GM12878 (cell line): Measurements from ENCODE around the gene OR2T11.
"Not testable (repeated sequence)": the region's sequence is repeated elsewhere in the genome, so short reads cannot be mapped to it uniquely, and the experiment has no call there.

Experiments
- BCL11A ChIP-seq: IDR thresholded peaks from 2 replicates; pipeline ENCODE4 v1.6.1; 2011; ENCODE audit warnings: low read depth, low read length
- BHLHE40 ChIP-seq, 2 experiments: fragments of 450-650 bp in 1 of 2; IDR thresholded peaks; 2 replicates each; pipeline ENCODE4 v1.6.1; 2011 to 2017; ENCODE audit warnings: low read depth in 2 of 2, borderline replicate concordance in 1 of 2, improper control_type of control experiment in 1 of 2, low read length in 1 of 2, mild to moderate bottlenecking in 1 of 2
- CREB1 ChIP-seq: IDR thresholded peaks from 2 replicates; pipeline ENCODE4 v1.6.1; 2012; ENCODE audit warnings: low read depth, mild to moderate bottlenecking, inconsistent platforms
- EGR1 ChIP-seq, 2 experiments: IDR thresholded peaks; 1 replicate in 1 of 2; 2 replicates in 1 of 2; pipeline ENCODE4 v1.6.1; 2011 to 2012; ENCODE audit warnings: low read depth in 2 of 2, low read length in 2 of 2, borderline replicate concordance in 1 of 2, mild to moderate bottlenecking in 1 of 2, moderate library complexity in 1 of 2
- MYC ChIP-seq: IDR thresholded peaks from 2 replicates; pipeline ENCODE4 v1.6.1; 2011; ENCODE audit warnings: mild to moderate bottlenecking, low read length, moderate library complexity, inconsistent platforms; ENCODE audit not compliant: insufficient read depth, insufficient replicate concordance, insufficient read length, severe bottlenecking
- NFYB ChIP-seq: IDR thresholded peaks from 2 replicates; pipeline ENCODE4 v1.6.1; 2011; ENCODE audit warnings: low read depth, mild to moderate bottlenecking, low read length, improper control_type of control experiment, moderate library complexity; ENCODE audit not compliant: insufficient read depth
- NRF1 ChIP-seq: conservative IDR thresholded peaks from 2 replicates; pipeline ENCODE4 v1.6.1; 2011; ENCODE audit warnings: mild to moderate bottlenecking, low read depth, low read length, improper control_type of control experiment
- POLR2AphosphoS5 ChIP-seq: IDR thresholded peaks from 2 replicates; pipeline ENCODE4 v1.6.1; 2011; ENCODE audit warnings: mild to moderate bottlenecking, low read length, inconsistent platforms
- RCOR1 ChIP-seq: conservative IDR thresholded peaks from 2 replicates; pipeline ENCODE4 v1.6.1; 2012; ENCODE audit warnings: low read depth, low read length, improper control_type of control experiment
- TF ChIP-seq, protein P1 (sequence below): IDR thresholded peaks from 2 replicates; pipeline ENCODE4 v1.6.1; 2012; ENCODE audit warnings: low read depth, low read length, improper control_type of control experiment
- TF ChIP-seq, protein P2 (sequence below): IDR thresholded peaks from 2 replicates; pipeline ENCODE4 v1.6.1; 2011; ENCODE audit warnings: low read depth, low read length, improper control_type of control experiment, borderline replicate concordance
- TF ChIP-seq, protein P3 (sequence below), 3 experiments: IDR thresholded peaks in 2 of 3; conservative IDR thresholded peaks in 1 of 3; 2 replicates each; pipeline ENCODE4 v1.5.1; 2011; ENCODE audit warnings: low read depth in 3 of 3, low read length in 3 of 3, mild to moderate bottlenecking in 3 of 3, control low read depth in 2 of 3, moderate library complexity in 2 of 3, inconsistent platforms in 1 of 3, mixed read lengths in 1 of 3; ENCODE audit not compliant: control insufficient read depth in 2 of 3, insufficient read depth in 1 of 3; ENCODE audit errors: extremely low read depth in 1 of 3

DNA sequence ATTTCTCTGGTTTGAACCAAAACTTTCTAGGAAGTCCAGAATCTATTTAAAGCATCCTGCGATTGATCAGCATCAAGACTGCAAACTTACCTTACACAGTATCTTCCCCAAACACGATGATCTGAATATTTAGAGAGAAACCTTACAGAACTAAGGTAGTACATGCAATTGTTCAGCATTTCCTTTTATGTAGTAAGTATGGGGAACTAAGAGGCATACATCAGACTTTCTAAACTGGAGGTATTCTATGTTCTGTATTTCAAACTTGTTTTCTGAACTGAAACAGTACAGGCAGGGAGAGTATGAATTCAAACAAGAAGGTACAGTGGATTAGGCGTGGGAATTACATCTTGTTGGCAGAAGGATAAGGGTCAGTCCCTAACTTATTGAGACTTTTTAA, 20.5 kb upstream of the OR2T11 start, which contains the start of gene OR2T27:
- TF ChIP-seq RCOR1; CREB1; NFYB; BHLHE40 (IDR thresholded peaks at IDR 0.05; ENCODE audit: borderline replicate concordance in 1 of 2, low read depth in 2 of 2, low read length in 1 of 2); MYC; BCL11A; EGR1 (IDR thresholded peaks at IDR 0.05; ENCODE audit: borderline replicate concordance in 1 of 2, low read depth in 2 of 2, low read length in 2 of 2); NRF1; POLR2AphosphoS5: not testable (repeated sequence)
- TF ChIP-seq, protein P1, sequence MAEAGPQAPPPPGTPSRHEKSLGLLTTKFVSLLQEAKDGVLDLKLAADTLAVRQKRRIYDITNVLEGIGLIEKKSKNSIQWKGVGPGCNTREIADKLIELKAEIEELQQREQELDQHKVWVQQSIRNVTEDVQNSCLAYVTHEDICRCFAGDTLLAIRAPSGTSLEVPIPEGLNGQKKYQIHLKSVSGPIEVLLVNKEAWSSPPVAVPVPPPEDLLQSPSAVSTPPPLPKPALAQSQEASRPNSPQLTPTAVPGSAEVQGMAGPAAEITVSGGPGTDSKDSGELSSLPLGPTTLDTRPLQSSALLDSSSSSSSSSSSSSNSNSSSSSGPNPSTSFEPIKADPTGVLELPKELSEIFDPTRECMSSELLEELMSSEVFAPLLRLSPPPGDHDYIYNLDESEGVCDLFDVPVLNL, result not testable (repeated sequence)
- TF ChIP-seq, protein P2, sequence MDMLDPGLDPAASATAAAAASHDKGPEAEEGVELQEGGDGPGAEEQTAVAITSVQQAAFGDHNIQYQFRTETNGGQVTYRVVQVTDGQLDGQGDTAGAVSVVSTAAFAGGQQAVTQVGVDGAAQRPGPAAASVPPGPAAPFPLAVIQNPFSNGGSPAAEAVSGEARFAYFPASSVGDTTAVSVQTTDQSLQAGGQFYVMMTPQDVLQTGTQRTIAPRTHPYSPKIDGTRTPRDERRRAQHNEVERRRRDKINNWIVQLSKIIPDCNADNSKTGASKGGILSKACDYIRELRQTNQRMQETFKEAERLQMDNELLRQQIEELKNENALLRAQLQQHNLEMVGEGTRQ, result not testable (repeated sequence)
- TF ChIP-seq, protein P3, sequence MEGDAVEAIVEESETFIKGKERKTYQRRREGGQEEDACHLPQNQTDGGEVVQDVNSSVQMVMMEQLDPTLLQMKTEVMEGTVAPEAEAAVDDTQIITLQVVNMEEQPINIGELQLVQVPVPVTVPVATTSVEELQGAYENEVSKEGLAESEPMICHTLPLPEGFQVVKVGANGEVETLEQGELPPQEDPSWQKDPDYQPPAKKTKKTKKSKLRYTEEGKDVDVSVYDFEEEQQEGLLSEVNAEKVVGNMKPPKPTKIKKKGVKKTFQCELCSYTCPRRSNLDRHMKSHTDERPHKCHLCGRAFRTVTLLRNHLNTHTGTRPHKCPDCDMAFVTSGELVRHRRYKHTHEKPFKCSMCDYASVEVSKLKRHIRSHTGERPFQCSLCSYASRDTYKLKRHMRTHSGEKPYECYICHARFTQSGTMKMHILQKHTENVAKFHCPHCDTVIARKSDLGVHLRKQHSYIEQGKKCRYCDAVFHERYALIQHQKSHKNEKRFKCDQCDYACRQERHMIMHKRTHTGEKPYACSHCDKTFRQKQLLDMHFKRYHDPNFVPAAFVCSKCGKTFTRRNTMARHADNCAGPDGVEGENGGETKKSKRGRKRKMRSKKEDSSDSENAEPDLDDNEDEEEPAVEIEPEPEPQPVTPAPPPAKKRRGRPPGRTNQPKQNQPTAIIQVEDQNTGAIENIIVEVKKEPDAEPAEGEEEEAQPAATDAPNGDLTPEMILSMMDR (IDR thresholded peaks at IDR 0.05 in 2 of 3, conservative IDR thresholded peaks at IDR 0.05 in 1 of 3; ENCODE audit: control insufficient read depth in 2 of 3, extremely low read depth in 1 of 3, insufficient read depth in 1 of 3, low read depth in 3 of 3, low read length in 3 of 3), result not testable (repeated sequence)
